Panc1 (cell line): ENCODE results near the gene MATN4.

ENCODE experiments used
- CTCF ChIP-seq: fragments of 450-650 bp; IDR thresholded peaks from 2 replicates; pipeline ENCODE4 v1.5.1; 2017; ENCODE audit warnings: mild to moderate bottlenecking
- POLR2AphosphoS5 ChIP-seq: IDR thresholded peaks from 2 replicates; pipeline ENCODE4 v1.6.1; 2012; ENCODE audit warnings: mild to moderate bottlenecking, low read depth, low read length, moderate library complexity
- REST ChIP-seq, 2 experiments: IDR thresholded peaks; 2 replicates each; pipeline ENCODE4 v1.6.1; 2011 to 2012; ENCODE audit warnings: low read depth in 2 of 2, control low read depth in 1 of 2, low read length in 1 of 2, mild to moderate bottlenecking in 1 of 2, moderate library complexity in 1 of 2; ENCODE audit not compliant: insufficient read depth in 1 of 2
- SIN3A ChIP-seq: IDR thresholded peaks from 2 replicates; pipeline ENCODE4 v1.6.1; 2012; ENCODE audit warnings: low read depth, mild to moderate bottlenecking, low read length, moderate library complexity, borderline replicate concordance; ENCODE audit not compliant: insufficient read depth
- TCF7L2 ChIP-seq: IDR thresholded peaks from 2 replicates; pipeline ENCODE4 v1.6.1; 2011; ENCODE audit warnings: mild to moderate bottlenecking, low read depth, low read length, inconsistent platforms

GRCh38 chr20:45294659-45295058 lies 13.4 kb downstream of the MATN4 start:
- TF ChIP-seq POLR2AphosphoS5 (no peak), CTCF (no peak), TCF7L2 (no peak), SIN3A (no peak), REST (IDR thresholded peaks at IDR 0.05; ENCODE audit: insufficient read depth in 1 of 2, low read depth in 2 of 2, low read length in 1 of 2) (no peak)
